ENCODE results near the gene REC8.
A peak's percentile ranks its signal among the peaks of the same experiment; 100 is the strongest.

Gene REC8

GRCh38 chr14:24137529-24138395 is 34.1 kb upstream of the REC8 start:
- no peak for DNase-seq (ENCODE audit: low spot score)

- no peak for DNase-seq (ENCODE audit: low spot score)
Measured at GRCh38 chr14:24138396-24139271, 33.2 kb upstream of the REC8 start.

GRCh38 chr14:24139272-24139934 is 32.5 kb upstream of the REC8 start:
- no peak for DNase-seq (ENCODE audit: low spot score)

DNA sequence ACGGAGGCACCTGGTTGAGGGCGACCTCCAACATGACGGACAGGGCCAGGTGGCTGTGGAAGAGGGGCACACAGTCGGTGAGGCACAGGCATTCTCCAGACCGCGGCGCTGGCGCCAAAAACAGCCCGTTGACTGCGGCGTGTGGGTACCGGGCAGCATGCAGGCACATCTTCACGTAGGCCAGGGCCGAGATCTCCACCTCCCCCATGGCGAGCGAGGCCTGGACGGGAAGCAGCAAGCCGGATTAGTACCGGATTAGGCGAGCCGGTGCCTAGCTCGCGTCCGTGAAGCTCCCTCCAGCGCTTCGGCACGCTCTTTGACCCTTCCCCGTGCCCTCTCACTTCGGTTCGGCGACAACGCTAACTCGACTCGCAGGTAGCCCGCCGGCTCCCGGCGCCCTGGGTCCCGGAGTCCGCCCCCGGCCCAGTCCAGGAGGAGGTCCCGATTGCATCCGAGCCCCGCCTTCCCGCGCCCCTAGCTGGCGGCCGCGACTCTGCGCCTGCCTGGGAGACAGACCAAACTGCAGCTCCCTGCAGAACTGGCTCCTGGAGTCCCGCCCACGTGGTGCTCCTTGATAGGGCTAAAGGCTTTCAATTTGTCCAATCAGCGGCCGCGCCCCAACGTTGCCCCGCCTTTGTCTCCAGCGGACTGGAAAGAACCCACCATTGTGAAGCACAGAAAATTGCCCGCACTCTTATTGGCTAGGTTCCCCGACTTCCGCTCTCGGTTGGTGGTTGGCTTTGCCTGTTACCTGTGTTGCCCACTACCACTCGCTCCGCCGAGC is 30.6 kb upstream of the REC8 start, which contains the start of gene EMC9:
TSS of gene EMC9 (minus strand) at position 495 of the 784 bp plus-strand sequence. CDS start at position 208, 287 bp downstream.
- peak; percentile 100 for DNase-seq (ENCODE audit: low spot score)

DNA sequence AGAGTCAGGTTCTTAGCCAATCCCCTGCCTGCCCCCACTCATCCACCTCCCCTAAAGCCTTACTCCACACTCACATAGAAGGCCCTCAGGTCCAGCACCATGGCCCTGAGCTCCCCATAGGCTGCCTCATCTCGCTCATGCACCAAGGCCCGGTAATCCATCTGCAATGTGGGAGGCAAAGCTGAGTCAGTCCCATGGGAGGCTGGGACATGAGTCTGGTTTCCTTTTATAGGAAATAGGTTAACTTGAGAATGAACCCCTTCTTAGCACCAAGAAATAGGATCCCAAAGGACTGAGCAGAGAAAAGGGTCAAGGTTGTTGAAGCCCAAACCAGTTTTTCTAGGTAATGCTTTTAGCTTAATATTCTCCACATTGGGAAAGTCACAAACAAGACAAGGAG is 28.4 kb upstream of the REC8 start:
- no peak for DNase-seq (ENCODE audit: low spot score)

DNA sequence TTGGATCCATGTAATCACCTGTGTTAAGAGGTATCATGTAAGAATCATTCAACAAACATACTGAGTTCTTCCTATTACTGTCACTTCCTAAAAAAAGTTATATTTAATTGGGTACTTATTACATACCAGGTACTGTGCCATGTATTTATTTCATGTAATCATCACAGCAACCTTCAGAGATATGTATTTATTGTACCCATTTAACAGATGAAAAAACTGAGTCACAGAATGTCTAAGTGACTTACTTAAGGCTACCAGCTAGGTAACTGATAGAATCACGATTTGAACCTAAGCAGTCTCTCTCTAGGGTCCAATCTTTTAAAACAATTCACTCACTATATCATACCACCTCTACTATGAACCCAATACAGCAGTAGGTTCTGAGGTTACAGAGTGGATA is 27.4 kb upstream of the REC8 start:
- no peak for DNase-seq (ENCODE audit: low spot score)

DNA sequence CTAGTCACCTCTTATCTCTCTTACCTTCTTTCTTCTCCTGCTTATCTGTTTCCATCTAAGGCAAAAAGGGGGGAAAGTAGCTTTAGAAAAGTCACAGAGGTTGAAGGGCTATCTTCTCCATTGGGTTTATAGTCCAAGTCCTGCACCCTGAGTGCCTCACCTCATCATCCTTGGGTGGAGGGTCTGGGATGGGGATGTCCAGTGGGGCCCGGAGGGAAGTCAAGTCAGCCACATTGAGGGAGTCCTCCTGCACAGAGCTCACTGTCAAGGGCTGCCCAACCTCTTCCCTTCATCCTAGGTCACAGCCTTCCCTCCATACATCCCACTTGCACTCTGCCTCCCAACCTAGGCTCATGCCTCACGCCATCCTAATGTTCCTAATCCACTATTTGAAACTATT is 26.7 kb upstream of the REC8 start:
- DNase-seq (ENCODE audit: low spot score): no peak

- DNase-seq (ENCODE audit: low spot score): peak; percentile 57
Measured at GRCh38 chr14:24145690-24146452, 26.0 kb upstream of the REC8 start.

GRCh38 chr14:24146453-24146977 is 25.4 kb upstream of the REC8 start, which contains the start of gene PSME2:
Gene PSME2 (minus strand): TSS chr14:24146610. CDS start chr14:24146581, 29 bp downstream.
- peak; percentile 99 for DNase-seq (ENCODE audit: low spot score)

GRCh38 chr14:24146978-24147760 is 24.7 kb upstream of the REC8 start, which contains the start of gene RNF31:
Gene RNF31 (plus strand): TSS chr14:24147498. CDS start chr14:24147699, 201 bp downstream.
- peak; percentile 99 for DNase-seq (ENCODE audit: low spot score)

DNA sequence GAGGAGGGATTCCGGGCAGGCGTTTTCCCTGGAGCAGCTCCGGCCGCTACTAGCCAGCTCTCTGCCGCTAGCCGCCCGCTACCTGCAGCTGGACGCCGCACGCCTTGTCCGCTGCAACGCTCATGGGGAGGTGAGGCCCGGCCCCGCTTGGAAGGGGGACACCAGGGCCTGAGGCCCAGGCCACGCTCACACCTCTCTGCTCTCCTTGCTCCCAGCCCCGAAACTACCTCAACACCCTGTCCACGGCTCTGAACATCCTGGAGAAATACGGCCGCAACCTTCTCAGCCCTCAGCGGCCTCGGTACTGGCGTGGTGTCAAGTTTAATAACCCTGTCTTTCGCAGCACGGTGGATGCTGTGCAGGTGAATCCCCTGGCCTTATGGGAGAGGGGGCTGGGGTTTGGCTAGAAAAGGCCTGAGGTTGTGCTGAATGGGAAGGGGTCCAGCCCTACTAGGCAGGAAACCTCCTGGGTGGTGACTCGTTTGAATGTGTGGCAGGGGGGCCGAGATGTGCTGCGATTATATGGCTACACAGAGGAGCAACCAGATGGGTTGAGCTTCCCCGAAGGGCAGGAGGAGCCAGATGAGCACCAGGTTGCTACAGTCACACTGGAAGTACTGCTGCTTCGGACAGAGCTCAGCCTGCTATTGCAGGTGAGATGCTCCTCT is 24.0 kb upstream of the REC8 start:
- DNase-seq (ENCODE audit: low spot score): no peak

DNA sequence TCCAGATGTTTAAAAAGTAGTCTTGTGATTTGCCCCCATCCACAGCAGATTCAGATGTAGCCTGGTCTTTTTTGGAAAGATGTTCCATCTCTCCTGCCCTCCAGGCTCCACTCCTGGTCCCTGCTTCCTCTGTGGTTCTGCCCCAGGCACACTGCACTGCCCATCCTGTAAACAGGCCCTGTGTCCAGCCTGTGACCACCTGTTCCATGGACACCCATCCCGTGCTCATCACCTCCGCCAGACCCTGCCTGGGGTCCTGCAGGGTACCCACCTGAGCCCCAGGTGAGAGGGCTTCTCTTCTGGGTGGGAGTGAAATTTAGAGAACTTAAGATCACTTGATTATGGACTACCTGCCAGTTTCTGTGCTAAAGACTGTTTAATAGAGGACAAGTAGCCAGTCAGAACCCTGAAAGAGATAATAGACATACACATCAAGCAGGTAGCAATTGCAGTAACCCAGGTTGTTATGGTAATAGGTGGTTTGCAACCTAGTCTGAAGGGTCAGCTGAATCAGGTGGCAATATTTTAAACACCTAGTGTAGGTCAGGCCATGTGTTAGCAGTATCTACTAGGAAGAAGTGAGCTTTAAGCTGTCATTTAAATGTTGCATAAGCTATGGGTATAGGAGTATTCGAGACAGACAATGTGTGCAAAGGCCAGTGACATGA is 22.4 kb upstream of the REC8 start:
- DNase-seq (ENCODE audit: low spot score): no peak

GRCh38 chr14:24150061-24150460 is 21.8 kb upstream of the REC8 start:
- no peak for DNase-seq (ENCODE audit: low spot score)

GRCh38 chr14:24150567-24150966 is 21.3 kb upstream of the REC8 start:
- no peak for DNase-seq (ENCODE audit: low spot score)

DNA sequence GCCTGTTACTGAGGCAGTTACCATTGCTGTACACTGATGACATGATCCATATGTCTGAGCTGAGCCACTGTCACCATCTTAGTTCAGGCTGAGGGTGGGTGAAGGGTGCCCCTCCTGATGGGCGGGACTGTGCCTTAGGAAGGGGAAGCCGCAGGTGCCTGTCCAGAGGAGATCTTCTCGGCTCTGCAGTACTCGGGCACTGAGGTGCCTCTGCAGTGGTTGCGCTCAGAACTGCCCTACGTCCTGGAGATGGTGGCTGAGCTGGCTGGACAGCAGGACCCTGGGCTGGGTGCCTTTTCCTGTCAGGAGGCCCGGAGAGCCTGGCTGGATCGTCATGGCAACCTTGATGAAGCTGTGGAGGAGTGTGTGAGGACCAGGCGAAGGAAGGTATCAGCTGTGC is 20.9 kb upstream of the REC8 start:
- DNase-seq (ENCODE audit: low spot score): no peak

DNA sequence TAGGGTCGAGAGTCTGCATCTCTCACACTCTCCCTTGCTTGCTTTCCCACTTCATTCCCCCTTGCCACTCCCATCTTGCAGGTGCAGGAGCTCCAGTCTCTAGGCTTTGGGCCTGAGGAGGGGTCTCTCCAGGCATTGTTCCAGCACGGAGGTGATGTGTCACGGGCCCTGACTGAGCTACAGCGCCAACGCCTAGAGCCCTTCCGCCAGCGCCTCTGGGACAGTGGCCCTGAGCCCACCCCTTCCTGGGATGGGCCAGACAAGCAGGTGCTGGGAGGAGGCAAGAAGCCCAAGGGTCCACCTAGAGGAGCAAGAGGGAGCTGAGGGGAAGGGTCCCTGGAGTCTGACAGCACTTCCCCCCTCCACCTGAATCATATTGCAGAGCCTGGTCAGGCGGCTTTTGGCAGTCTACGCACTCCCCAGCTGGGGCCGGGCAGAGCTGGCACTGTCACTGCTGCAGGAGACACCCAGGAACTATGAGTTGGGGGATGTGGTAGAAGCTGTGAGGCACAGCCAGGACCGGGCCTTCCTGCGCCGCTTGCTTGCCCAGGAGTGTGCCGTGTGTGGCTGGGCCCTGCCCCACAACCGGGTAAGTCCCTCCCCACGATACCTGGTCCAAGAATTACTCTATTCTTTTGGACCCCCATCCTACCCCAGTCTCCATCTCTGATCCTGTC is 20.3 kb upstream of the REC8 start:
- no peak for DNase-seq (ENCODE audit: low spot score)

DNA sequence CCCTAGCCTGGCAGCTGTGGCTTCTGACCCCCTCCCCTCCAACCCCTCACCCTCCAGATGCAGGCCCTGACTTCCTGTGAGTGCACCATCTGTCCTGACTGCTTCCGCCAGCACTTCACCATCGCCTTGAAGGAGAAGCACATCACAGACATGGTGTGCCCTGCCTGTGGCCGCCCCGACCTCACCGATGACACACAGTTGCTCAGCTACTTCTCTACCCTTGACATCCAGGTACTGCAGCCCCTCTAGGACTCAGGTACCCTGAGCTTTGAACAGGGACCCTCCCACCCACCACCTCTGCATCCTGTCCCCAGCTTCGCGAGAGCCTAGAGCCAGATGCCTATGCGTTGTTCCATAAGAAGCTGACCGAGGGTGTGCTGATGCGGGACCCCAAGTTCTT is 16.8 kb upstream of the REC8 start:
- DNase-seq (ENCODE audit: low spot score): no peak

All from SK-N-DZ (cell line).